HG02763 (cell line): Measurements from ENCODE around the gene RDM1.
"Not testable (repeated sequence)": the region's sequence is repeated elsewhere in the genome, so short reads cannot be mapped to it uniquely, and the experiment has no call there.

ENCODE experiments used
- ATAC-seq: cut with Tn5 transposase; IDR thresholded peaks from one replicate; pipeline ENCODE4 v1.9.1; 2021; ENCODE audit warnings: mild to moderate bottlenecking, moderate library complexity; ENCODE audit not compliant: unreplicated experiment

Gene RDM1

GRCh38 chr17:35900708-35901480, 29.7 kb downstream of the RDM1 start:
- no peak for ATAC-seq

- no peak for ATAC-seq
Measured at GRCh38 chr17:35900280-35900679, 30.3 kb downstream of the RDM1 start.

DNA sequence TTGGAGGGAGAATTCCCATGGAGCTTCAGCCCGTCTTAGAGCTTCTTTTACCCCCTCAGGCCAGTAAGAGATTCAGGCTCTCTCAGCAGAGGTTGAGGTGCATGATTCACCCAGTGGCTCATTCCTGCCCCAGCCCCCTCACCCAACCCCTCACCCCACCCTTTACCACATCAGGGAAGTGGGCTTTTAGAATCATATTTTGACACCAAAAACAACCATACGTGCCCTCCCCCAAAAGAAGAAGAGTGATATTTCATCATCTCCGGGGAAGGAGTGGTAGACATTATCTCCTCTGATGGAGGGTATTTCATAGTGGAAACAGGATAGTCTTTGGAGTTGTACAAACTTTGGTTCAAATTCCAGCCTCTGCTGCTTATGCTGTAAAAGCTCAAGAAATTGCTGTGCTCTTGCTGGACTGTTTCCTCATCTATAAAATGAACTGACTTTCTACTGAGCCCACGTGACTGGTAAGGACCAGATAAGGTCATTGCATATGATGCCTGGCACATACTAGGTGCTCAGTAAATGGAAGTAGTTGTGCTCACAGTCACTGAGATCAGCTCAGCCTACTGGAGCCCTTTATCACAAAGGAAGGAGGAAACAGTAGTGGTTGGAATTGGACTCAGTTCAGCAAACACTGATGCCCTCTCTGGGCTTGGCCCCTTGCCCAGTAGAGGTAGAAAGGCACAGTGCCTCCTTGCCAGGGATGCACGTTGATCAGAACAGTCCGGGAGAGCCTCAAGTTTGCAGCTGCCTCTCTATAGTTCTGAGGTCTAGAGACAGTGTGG, 32.1 kb downstream of the RDM1 start:
- ATAC-seq = no peak

DNA sequence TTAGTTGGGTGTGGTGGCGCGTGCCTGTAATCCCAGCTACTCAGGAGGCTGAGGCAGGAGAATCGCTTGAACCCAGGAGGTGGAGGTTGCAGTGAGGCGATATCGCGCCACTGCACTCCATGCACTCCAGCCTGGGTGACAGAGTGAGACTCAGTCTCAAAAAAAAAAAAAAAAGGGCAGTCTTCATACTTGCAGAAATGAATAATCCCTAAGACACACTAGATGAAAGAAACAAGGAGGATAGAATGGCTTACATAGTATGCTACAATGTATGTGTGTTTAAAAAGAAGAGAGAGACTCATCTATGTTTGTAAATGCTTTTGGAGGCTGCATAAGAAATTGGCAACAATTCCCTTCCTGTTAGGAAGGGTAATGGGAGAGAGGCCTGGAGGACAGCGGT, 32.8 kb downstream of the RDM1 start:
- ATAC-seq = not testable (repeated sequence)

GRCh38 chr17:35895636-35896587, 34.7 kb downstream of the RDM1 start:
- peak; percentile 43 for ATAC-seq

- ATAC-seq = no peak
Measured at GRCh38 chr17:35894206-35894605, 36.4 kb downstream of the RDM1 start.

GRCh38 chr17:35893751-35894150, 36.8 kb downstream of the RDM1 start:
- ATAC-seq = no peak

- no peak for ATAC-seq
Measured at GRCh38 chr17:35892091-35893035, 38.2 kb downstream of the RDM1 start.

DNA sequence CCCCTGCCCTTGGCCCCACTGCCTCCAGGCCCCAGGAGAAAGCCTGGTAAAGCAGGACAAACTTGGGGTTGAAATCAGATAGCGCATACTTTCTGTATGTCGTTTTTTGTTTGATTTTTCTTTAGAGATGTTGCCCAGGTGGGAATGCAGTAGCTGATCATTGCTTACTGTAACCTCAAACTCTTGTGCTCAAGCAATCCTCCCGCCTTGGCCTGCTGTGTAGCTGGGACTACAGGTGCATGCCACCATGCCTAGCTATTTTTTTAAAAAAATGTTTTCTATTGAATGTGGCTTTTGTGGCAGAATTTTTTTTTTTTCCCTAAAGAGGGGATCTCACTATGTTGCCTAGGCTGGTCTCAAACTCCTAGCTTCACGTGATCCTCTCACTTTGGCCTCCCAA, 39.3 kb downstream of the RDM1 start:
- no peak for ATAC-seq

DNA sequence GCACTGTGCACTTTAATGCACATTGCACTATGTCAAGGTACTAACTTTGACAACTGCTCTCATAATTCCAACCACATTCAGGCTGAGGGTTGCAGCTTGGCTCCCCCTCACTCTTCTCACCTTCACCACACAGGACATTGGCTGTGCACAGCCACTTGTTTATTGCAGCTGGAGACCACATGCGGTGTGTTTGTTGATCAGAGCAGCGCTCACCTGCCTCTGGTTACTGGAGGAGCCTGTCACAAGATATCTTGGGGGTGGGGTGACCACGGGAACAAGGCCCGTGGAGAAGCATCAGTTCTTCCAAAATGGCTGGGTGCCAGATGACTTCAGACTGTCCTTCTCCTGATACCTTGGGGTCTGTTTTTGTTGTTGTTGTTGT, 39.8 kb downstream of the RDM1 start:
- no peak for ATAC-seq

- no peak for ATAC-seq
Measured at GRCh38 chr17:35889818-35890773, 40.5 kb downstream of the RDM1 start.

GRCh38 chr17:35889241-35889640, 41.3 kb downstream of the RDM1 start:
- ATAC-seq = no peak

GRCh38 chr17:35879773-35880654, 50.6 kb downstream of the RDM1 start, which contains the start of gene CCL5:
Gene CCL5, minus strand, starts transcription at chr17:35880360.
- peak; percentile 89 for ATAC-seq

- no peak for ATAC-seq
Measured at GRCh38 chr17:35878361-35878760, 52.2 kb downstream of the RDM1 start.

GRCh38 chr17:35877345-35878029, 53.1 kb downstream of the RDM1 start:
- ATAC-seq = no peak

DNA sequence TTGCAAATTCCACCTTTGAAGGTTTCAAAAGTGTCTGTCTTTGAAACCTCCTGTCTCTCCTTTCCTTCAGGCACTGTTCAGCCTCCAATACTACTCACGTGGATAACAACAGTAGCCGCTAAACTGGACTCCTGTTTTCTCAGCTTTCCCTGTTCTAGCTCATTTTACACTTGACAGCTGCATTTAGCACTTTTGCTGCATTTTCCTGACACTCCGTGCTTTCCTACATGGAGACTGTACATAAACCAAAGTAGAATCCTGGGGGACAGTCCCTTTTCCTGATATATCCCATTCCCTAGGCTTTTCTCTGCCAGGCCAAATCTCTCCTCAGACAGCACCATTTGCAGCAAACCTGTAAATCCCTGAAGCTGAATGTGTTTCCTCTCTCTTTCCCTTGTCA, 54.0 kb downstream of the RDM1 start:
- no peak for ATAC-seq

- ATAC-seq = no peak
Measured at GRCh38 chr17:35875800-35876139, 54.8 kb downstream of the RDM1 start.
